GM12891 (cell line): Measurements from ENCODE around the gene ANKRD44.

Source experiments
- PAX5 ChIP-seq: IDR thresholded peaks from 2 replicates; pipeline ENCODE4 v1.6.1; 2011; ENCODE audit warnings: low read length, moderate library complexity, mild to moderate bottlenecking; ENCODE audit not compliant: insufficient read depth, severe bottlenecking
- POLR2A ChIP-seq: IDR thresholded peaks from 2 replicates; pipeline ENCODE4 v1.6.1; 2011; ENCODE audit warnings: low read depth, low read length, control low read depth
- POLR2AphosphoS5 ChIP-seq: IDR thresholded peaks from 2 replicates; pipeline ENCODE4 v1.6.1; 2011; ENCODE audit warnings: low read depth, low read length, control low read depth
- POU2F2 ChIP-seq: IDR thresholded peaks from 2 replicates; pipeline ENCODE4 v1.6.1; 2011; ENCODE audit warnings: low read depth, mild to moderate bottlenecking, control low read depth, low read length, moderate library complexity
- SPI1 ChIP-seq: IDR thresholded peaks from 2 replicates; pipeline ENCODE4 v1.6.1; 2011; ENCODE audit warnings: low read depth, low read length, control low read depth
- TAF1 ChIP-seq: IDR thresholded peaks from 2 replicates; pipeline ENCODE4 v1.6.1; 2011; ENCODE audit warnings: low read depth, low read length, control low read depth

- TF ChIP-seq POLR2A (no peak), POLR2AphosphoS5 (no peak), PAX5 (no peak), TAF1 (no peak), POU2F2 (no peak), SPI1 (no peak)
Measured at GRCh38 chr2:197121255-197121654, 189.3 kb downstream of the ANKRD44 start.
